NCI-H187 treated with DMSO at 0.1 percent for 48 hours (cell line): ENCODE results near the gene IL11RA.

Experiments
- DNase-seq: peaks from one replicate; lab custom pipeline; 2025; lab: John Stamatoyannopoulos, UW

The IL11RA gene

GRCh38 chr9:34654323-34655051 lies 2.5 kb downstream of the IL11RA start:
- DNase-seq: no peak

- DNase-seq: no peak
These were observed 3.4 kb downstream of the IL11RA start for GRCh38 chr9:34655394-34655793.

- no peak for DNase-seq
These were observed 5.0 kb downstream of the IL11RA start for GRCh38 chr9:34656992-34657391.

- DNase-seq: no peak
These were observed 6.5 kb downstream of the IL11RA start for GRCh38 chr9:34658461-34658860.

GRCh38 chr9:34659592-34660253 lies 7.7 kb downstream of the IL11RA start:
- no peak for DNase-seq

- DNase-seq: no peak
These were observed 10.7 kb downstream of the IL11RA start, which contains the start of gene CCL27 for GRCh38 chr9:34662526-34663302. TSS of gene CCL27 (minus strand) at chr9:34662657. CDS start at chr9:34662633, 24 bp downstream.

GRCh38 chr9:34663303-34663605 lies 11.3 kb downstream of the IL11RA start:
- DNase-seq: no peak

GRCh38 chr9:34664281-34665066 lies 12.5 kb downstream of the IL11RA start:
- no peak for DNase-seq

- no peak for DNase-seq
These were observed 13.0 kb downstream of the IL11RA start for GRCh38 chr9:34665067-34665380.

- DNase-seq: peak; percentile 20
These were observed 13.6 kb downstream of the IL11RA start for GRCh38 chr9:34665381-34666250.

GRCh38 chr9:34669809-34670562 lies 18.0 kb downstream of the IL11RA start:
- no peak for DNase-seq

- DNase-seq: no peak
These were observed 19.3 kb downstream of the IL11RA start for GRCh38 chr9:34671307-34671706.

- no peak for DNase-seq
These were observed 22.5 kb downstream of the IL11RA start for GRCh38 chr9:34674440-34674839.

GRCh38 chr9:34675048-34675714 lies 23.2 kb downstream of the IL11RA start:
- DNase-seq: peak; percentile 18

GRCh38 chr9:34675869-34676268 lies 23.9 kb downstream of the IL11RA start:
- no peak for DNase-seq

- DNase-seq: no peak
These were observed 32.2 kb downstream of the IL11RA start for GRCh38 chr9:34684145-34684544.

GRCh38 chr9:34684816-34685215 lies 32.8 kb downstream of the IL11RA start:
- DNase-seq: no peak

GRCh38 chr9:34685591-34685990 lies 33.6 kb downstream of the IL11RA start:
- DNase-seq: no peak

GRCh38 chr9:34686231-34686630 lies 34.2 kb downstream of the IL11RA start:
- DNase-seq: no peak

- DNase-seq: no peak
These were observed 34.7 kb downstream of the IL11RA start for GRCh38 chr9:34686732-34687131.
